Gastroesophageal sphincter (tissue), 4 donors: ENCODE data around the gene PIGU. TPM values are rescaled to one million over a fixed set of nuclear protein-coding genes. Genes with fewer than 3 reads are reported as not detected.
"Not testable (repeated sequence)": the region's sequence is repeated elsewhere in the genome, so short reads cannot be mapped to it uniquely, and the experiment has no call there.

Experiments used
- ATAC-seq: fragments of 150-250 bp; one replicate; pipeline ENCODE4 v1.9.1; 2016; ENCODE audit warnings: mild to moderate bottlenecking, moderate library complexity
- H3K27ac ChIP-seq, 4 donors: fragments of 200-600 bp; sonication (generic) in 3 of 4; 1 replicate in 3 of 4; 2 replicates in 1 of 4; pipeline ENCODE4 v1.5.1; 2016 to 2019
- H3K27me3 ChIP-seq: fragments of 200-600 bp; sonication (generic); one replicate; pipeline ENCODE4 v1.5.1; 2019
- H3K36me3 ChIP-seq, 2 donors: fragments of 200-600 bp; sonication (generic); one replicate each; pipeline ENCODE4 v1.5.1; 2019; ENCODE audit warnings: control low read depth in 1 of 2
- H3K4me1 ChIP-seq, 3 donors: fragments of 200-600 bp; sonication (generic); 1 replicate in 2 of 3; 2 replicates in 1 of 3; pipeline ENCODE4 v1.5.1; 2016 to 2019; ENCODE audit warnings: control low read depth in 2 of 3
- H3K4me3 ChIP-seq, 2 donors: fragments of 200-600 bp; sonication (generic); one replicate each; pipeline ENCODE4 v1.5.1; 2019; ENCODE audit warnings: mild to moderate bottlenecking in 1 of 2, moderate library complexity in 1 of 2
- H3K9me3 ChIP-seq, 3 donors: fragments of 200-600 bp; sonication (generic); one replicate each; pipeline ENCODE4 v1.5.1; 2017 to 2019; ENCODE audit warnings: control low read depth in 2 of 3
- EP300 ChIP-seq: sonication (generic); formaldehyde crosslinking; IDR thresholded peaks from one replicate; pipeline ENCODE4 v1.6.1; 2017; ENCODE audit warnings: antibody characterized with exemption, mild to moderate bottlenecking
- POLR2A ChIP-seq, 2 donors: fragments of 450-650 bp; IDR thresholded peaks; one replicate each; pipeline ENCODE4 v1.6.1; 2017; ENCODE audit warnings: antibody characterized with exemption in 2 of 2, mild to moderate bottlenecking in 2 of 2, moderate library complexity in 1 of 2
- POLR2AphosphoS5 ChIP-seq: sonication (generic); formaldehyde crosslinking; IDR thresholded peaks from one replicate; pipeline ENCODE4 v1.6.1; 2017; ENCODE audit warnings: antibody characterized with exemption
- WGBS, 2 donors: methylation state at CpG; one replicate each; pipeline ENCODE4 v1.1.5; 2018; ENCODE audit warnings: low coverage in 1 of 2; 5-methylcytosine and 5-hydroxymethylcytosine counted together
- total RNA-seq, 4 donors: library from RNA; depleted of rRNA; stranded (reverse); fragments of >200 nt; gene quantifications; one replicate each; pipeline ENCODE4 v1.1.0, GENCODE V29; 2016
- TF ChIP-seq, protein P1 (sequence below), 4 experiments: fragments of 200-600 bp in 2 of 4; fragments of 450-650 bp in 2 of 4; sonication (generic) in 1 of 4; IDR thresholded peaks; one replicate each; pipeline ENCODE4 v1.5.1; 2017 to 2019; ENCODE audit warnings: antibody characterized with exemption in 4 of 4, mild to moderate bottlenecking in 2 of 4, moderate library complexity in 2 of 4

PIGU gene
- total RNA-seq, 4 donors from 2014 or later, result 5.4 to 11.8 (median 10.8) TPM

GRCh38 chr20:34517114-34517505, 159.8 kb downstream of the PIGU start:
- no peaks in the 10 kb centered on the region for H3K27me3 ChIP-seq
- WGBS, 2 donors, result 0% methylated on average over 3 of the region's 3 CpGs
- no peak for TF ChIP-seq EP300
- TF ChIP-seq POLR2AphosphoS5, result no peak
- TF ChIP-seq, protein P1, sequence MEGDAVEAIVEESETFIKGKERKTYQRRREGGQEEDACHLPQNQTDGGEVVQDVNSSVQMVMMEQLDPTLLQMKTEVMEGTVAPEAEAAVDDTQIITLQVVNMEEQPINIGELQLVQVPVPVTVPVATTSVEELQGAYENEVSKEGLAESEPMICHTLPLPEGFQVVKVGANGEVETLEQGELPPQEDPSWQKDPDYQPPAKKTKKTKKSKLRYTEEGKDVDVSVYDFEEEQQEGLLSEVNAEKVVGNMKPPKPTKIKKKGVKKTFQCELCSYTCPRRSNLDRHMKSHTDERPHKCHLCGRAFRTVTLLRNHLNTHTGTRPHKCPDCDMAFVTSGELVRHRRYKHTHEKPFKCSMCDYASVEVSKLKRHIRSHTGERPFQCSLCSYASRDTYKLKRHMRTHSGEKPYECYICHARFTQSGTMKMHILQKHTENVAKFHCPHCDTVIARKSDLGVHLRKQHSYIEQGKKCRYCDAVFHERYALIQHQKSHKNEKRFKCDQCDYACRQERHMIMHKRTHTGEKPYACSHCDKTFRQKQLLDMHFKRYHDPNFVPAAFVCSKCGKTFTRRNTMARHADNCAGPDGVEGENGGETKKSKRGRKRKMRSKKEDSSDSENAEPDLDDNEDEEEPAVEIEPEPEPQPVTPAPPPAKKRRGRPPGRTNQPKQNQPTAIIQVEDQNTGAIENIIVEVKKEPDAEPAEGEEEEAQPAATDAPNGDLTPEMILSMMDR (IDR thresholded peaks at IDR 0.05), result no peak
- no peak for TF ChIP-seq POLR2A (IDR thresholded peaks at IDR 0.05)
- peak overlapping the region; percentile 69 to 79 for H3K4me3 ChIP-seq
- H3K36me3 ChIP-seq, result peaks cover 0 to 29% of the 10 kb centered on the region in 2 donors
- H3K9me3 ChIP-seq, result no peaks in the 10 kb centered on the region
- peaks cover 0 to 78% (median 15%) of the 10 kb centered on the region in 3 donors for H3K4me1 ChIP-seq
- no peak for ATAC-seq
- peak overlapping the region; percentile 64 to 96 (median 94) for H3K27ac ChIP-seq

DNA sequence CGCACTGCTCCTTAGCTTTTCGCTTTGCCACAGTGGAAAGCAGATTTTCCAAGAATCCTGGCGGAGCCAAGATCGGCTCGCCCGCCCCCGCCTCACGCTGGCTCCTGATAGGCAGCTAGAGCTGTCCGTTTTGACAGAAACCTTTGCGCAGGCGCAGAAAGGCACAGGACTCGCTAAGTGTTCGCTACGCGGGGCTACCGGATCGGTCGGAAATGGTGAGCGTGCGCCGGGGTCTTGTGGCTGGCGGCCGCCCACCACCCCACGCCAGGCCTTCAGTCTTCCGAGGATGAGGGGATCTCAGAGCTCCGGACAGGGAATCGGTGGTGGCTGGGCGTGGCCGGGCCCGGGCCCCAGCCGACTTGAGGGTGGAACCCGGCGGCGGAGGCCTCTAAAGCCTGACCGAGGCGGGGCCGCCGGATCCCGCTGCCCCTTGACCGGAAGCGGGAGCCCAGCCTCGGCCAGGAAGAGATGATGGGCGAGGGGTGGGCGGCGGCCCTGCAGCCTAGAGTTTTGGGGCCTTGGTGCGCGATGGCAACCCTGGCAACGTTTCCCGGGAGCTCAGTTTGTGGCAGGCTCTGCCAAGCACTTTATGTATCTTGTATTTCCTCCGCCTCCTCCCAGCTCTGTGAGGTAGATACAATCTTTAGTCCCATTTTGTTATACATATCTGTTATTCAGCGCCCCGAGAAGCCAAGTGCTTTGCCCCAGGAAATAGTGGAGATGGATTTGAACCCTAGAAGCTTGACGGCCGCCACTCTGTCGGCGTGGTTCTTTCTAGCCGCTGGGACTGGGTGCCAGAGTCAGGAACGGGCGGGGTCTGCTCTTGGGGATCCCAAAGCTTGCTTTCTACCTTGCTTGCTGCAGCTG, 160.4 kb downstream of the PIGU start, which contains the start of gene DYNLRB1:
Gene DYNLRB1 (plus strand): TSS at position 176 of the 867 bp plus-strand sequence. CDS start 37 bp downstream, at position 213.
- TF ChIP-seq, protein P1 (IDR thresholded peaks at IDR 0.05), result peak in 1 of 4 experiments; percentile 1
- TF ChIP-seq POLR2AphosphoS5, result peak; percentile 96
- peak; percentile 84 to 88 for TF ChIP-seq POLR2A (IDR thresholded peaks at IDR 0.05)
- no peak for TF ChIP-seq EP300
- Histone ChIP-seq H3K27ac (peak within 1 kb of the TSS; percentile 64 to 96 (median 94)), H3K4me3 (peak within 1 kb of the TSS; percentile 69 to 79), H3K36me3 (peaks cover 0 to 32% of the 10 kb centered on the region in 2 donors), H3K27me3 (no peaks in the 10 kb centered on the region), H3K9me3 (no peaks in the 10 kb centered on the region), H3K4me1 (peaks cover 0 to 71% (median 15%) of the 10 kb centered on the region in 3 donors)
- ATAC-seq, result peak; percentile 97
- WGBS, 2 donors, result 2 to 3% methylated on average over 8 to 11 of the region's 59 CpGs

DNA sequence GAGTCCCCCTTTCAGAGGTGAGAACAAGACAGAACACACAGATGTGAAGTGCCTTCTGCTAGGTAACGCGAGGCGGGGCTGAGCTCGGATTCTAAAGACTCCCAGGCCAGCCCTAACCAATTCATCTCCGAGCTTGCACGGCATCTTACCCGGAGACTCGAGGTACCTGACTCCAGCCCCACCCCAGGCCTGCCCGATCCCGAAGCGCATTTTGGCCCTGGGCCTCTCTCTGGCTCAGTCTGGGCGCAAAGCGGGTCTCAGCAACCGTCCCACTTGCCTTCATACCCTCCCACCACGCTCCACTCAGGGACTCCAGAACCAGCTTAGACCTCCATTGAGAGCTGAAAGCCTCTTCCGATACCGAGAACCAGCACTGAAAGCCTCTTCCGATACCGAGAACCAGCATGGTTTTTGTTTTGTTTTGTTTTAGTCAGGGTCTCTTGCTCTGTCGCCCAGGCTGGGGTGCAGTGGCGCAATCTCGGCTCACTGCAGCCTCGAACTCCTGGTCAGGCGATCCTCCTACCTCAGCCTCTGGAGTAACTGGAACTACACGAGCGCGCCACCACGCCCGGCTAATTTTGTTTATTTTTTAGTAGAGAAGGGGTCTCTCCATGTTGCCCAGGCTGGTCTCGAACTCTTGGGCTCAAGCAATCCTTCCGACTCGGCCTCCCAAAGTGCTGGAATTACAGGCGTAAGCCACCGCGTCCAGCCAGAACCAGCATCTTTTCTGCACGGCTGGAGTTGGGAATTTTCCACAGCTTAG, 161.2 kb downstream of the PIGU start:
- TF ChIP-seq, protein P1 (IDR thresholded peaks at IDR 0.05), result peak in 1 of 4 experiments; percentile 2
- TF ChIP-seq POLR2AphosphoS5, result no peak
- ATAC-seq, result peak; percentile 13
- Histone ChIP-seq H3K4me3 (peak overlapping the region; percentile 69 to 79), H3K9me3 (no peaks in the 10 kb centered on the region), H3K27ac (peak overlapping the region; percentile 64 to 96 (median 94)), H3K36me3 (peaks cover 0 to 29% of the 10 kb centered on the region in 2 donors), H3K27me3 (no peaks in the 10 kb centered on the region), H3K4me1 (peaks cover 0 to 63% (median 15%) of the 10 kb centered on the region in 3 donors)
- WGBS, 2 donors, result 2 to 3% methylated on average over 18 to 19 of the region's 36 CpGs

- ATAC-seq, result no peak
- 30% methylated on average over 14 of the region's 19 CpGs; no CpG with 5 or more reads in 1 of the 2 donors for WGBS, 2 donors
- H3K9me3 ChIP-seq, result no peaks in the 10 kb centered on the region
Measured at GRCh38 chr20:34514897-34515483, 161.9 kb downstream of the PIGU start.

GRCh38 chr20:34514034-34514433, 162.9 kb downstream of the PIGU start:
- peaks cover 0 to 47% (median 15%) of the 10 kb centered on the region in 3 donors for H3K4me1 ChIP-seq
- not testable (repeated sequence) for H3K27me3 ChIP-seq, H3K9me3 ChIP-seq, H3K4me3 ChIP-seq, H3K27ac ChIP-seq, ATAC-seq
- WGBS, 2 donors, result 89 to 96% methylated on average over 12 to 16 of the region's 17 CpGs
- peaks cover 0 to 25% of the 10 kb centered on the region in 2 donors for H3K36me3 ChIP-seq

More at GRCh38 chr20:34514897-34515483, 161.9 kb downstream of the PIGU start:
- H3K4me1 ChIP-seq, result peaks cover 0 to 56% (median 15%) of the 10 kb centered on the region in 3 donors
- no peaks in the 10 kb centered on the region for H3K27me3 ChIP-seq
- H3K4me3 ChIP-seq, result peak overlapping the region; percentile 69 to 79
- peaks cover 0 to 26% of the 10 kb centered on the region in 2 donors for H3K36me3 ChIP-seq
- peak overlapping the region; percentile 64 to 96 (median 94) for H3K27ac ChIP-seq
- TF ChIP-seq POLR2AphosphoS5, result no peak
- TF ChIP-seq, protein P1 (IDR thresholded peaks at IDR 0.05), result no peak
- TF ChIP-seq POLR2A (IDR thresholded peaks at IDR 0.05), result no peak
- TF ChIP-seq EP300, result no peak
